Gastrocnemius medialis (tissue), 4 donors: Measurements from ENCODE around the gene JADE2. TPM values are rescaled to one million over a fixed set of nuclear protein-coding genes. Genes with fewer than 3 reads are reported as not detected.

ENCODE experiments used
- ATAC-seq, 2 donors: fragments of 150-250 bp; one replicate each; pipeline ENCODE4 v1.9.1; 2016
- DNase-seq, 2 donors: peaks; one replicate each; pipeline ENCODE4 v3.0.0-alpha.2; 2019
- H3K27ac ChIP-seq, 4 donors: fragments of 200-600 bp; sonication (generic); 1 replicate in 1 of 4; 2 replicates in 3 of 4; pipeline ENCODE4 v1.5.1; 2016 to 2018; ENCODE audit warnings: mild to moderate bottlenecking in 2 of 4, moderate library complexity in 1 of 4
- H3K27me3 ChIP-seq, 3 donors: fragments of 200-600 bp; sonication (generic) in 2 of 3; 1 replicate in 1 of 3; 2 replicates in 2 of 3; pipeline versions ENCODE4 v1.5.1 to v1.6.0; 2016 to 2019; ENCODE audit warnings: mild to moderate bottlenecking in 1 of 3, moderate library complexity in 1 of 3
- H3K36me3 ChIP-seq, 2 donors: fragments of 200-600 bp; sonication (generic) in 1 of 2; one replicate each; pipeline ENCODE4 v1.5.1; 2017 to 2018
- H3K4me1 ChIP-seq, 2 donors: fragments of 200-600 bp; sonication (generic) in 1 of 2; one replicate each; pipeline ENCODE4 v1.5.1; 2016 to 2017; ENCODE audit warnings: mild to moderate bottlenecking in 2 of 2
- H3K4me3 ChIP-seq, 4 donors: fragments of 200-600 bp; sonication (generic) in 3 of 4; 1 replicate in 1 of 4; 2 replicates in 3 of 4; pipeline ENCODE4 v1.5.1; 2016 to 2019; ENCODE audit warnings: mild to moderate bottlenecking in 2 of 4
- H3K9me3 ChIP-seq, 3 donors: fragments of 200-600 bp; sonication (generic) in 2 of 3; 1 replicate in 1 of 3; 2 replicates in 2 of 3; pipeline ENCODE4 v1.5.1; 2016 to 2019
- POLR2A ChIP-seq, 2 donors: fragments of 450-650 bp; IDR thresholded peaks; one replicate each; pipeline ENCODE4 v1.6.1; 2017; ENCODE audit warnings: antibody characterized with exemption in 2 of 2, mild to moderate bottlenecking in 2 of 2, moderate library complexity in 2 of 2
- in situ Hi-C, 4 donors: fragments of 200-750 bp; cut with MboI; loops; one replicate each; pipeline versions ENCODE4 v1.15.0 to v1.8.0; 2017; ENCODE audit warnings: low sequenced_read_pairs in 4 of 4
- intact Hi-C: fragments of 100-400 bp; cut with DNase I; formaldehyde crosslinking; loops from one replicate; pipeline ENCODE4 v1.15.1; 2023; ENCODE audit warnings: low total_unique reads
- total RNA-seq, 4 donors: library from RNA; depleted of rRNA; stranded (reverse); fragments of >200 nt; gene quantifications; one replicate each; pipeline versions ENCODE4 v1.1.0 to v1.2.3, GENCODE V29; 2016
- TF ChIP-seq, protein P1 (sequence below), 5 experiments: fragments of 450-650 bp in 3 of 5; fragments of 200-600 bp in 2 of 5; sonication (generic) in 2 of 5; IDR thresholded peaks in 4 of 5; conservative IDR thresholded peaks in 1 of 5; 1 replicate in 4 of 5; 2 replicates in 1 of 5; pipeline ENCODE4 v1.5.1; 2016 to 2019; ENCODE audit warnings: antibody characterized with exemption in 5 of 5, mild to moderate bottlenecking in 3 of 5, moderate library complexity in 3 of 5

JADE2 gene
- total RNA-seq, 4 donors from 2014 or later, result 17.3 to 44.5 (median 19.8) TPM

DNA sequence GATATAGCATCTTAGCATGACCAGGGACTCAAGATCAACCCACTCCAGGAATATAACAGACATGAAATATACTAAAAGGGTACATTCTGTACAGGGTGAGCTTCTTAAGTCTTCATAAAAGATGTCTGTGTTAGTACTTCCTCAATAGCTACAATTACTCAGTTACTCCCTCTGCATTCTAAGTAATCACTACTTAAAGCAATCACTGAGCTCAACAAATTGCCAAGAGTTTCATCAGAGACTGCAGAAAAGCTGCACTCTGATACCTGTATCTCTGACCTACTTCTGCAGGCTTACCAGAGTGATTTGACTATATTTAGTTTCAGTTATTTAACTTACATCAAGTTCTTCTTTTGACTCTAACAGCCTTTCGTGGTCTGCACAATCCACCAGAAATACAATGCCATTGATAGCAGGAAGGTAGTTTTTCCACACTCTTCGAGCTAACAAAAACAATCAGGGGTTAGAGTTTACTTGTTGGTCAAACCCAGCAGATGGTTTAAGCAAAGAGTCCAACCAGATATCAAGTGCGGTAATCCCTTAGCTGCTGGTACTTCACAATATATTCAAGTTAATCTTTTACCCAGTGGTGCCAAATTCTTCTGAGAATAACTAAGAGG, 83.9 kb downstream of the JADE2 start:
- Histone ChIP-seq H3K36me3 (peaks cover 5 to 85% of the 10 kb centered on the region in 2 donors), H3K4me3 (no peak overlapping the region), H3K27ac (peak overlapping the region; percentile 68 to 80 (median 80)), H3K4me1 (peaks cover 18 to 28% of the 10 kb centered on the region in 2 donors), H3K9me3 (no peaks in the 10 kb centered on the region), H3K27me3 (no peaks in the 10 kb centered on the region)
- no peak for TF ChIP-seq POLR2A (IDR thresholded peaks at IDR 0.05)
- TF ChIP-seq, protein P1, sequence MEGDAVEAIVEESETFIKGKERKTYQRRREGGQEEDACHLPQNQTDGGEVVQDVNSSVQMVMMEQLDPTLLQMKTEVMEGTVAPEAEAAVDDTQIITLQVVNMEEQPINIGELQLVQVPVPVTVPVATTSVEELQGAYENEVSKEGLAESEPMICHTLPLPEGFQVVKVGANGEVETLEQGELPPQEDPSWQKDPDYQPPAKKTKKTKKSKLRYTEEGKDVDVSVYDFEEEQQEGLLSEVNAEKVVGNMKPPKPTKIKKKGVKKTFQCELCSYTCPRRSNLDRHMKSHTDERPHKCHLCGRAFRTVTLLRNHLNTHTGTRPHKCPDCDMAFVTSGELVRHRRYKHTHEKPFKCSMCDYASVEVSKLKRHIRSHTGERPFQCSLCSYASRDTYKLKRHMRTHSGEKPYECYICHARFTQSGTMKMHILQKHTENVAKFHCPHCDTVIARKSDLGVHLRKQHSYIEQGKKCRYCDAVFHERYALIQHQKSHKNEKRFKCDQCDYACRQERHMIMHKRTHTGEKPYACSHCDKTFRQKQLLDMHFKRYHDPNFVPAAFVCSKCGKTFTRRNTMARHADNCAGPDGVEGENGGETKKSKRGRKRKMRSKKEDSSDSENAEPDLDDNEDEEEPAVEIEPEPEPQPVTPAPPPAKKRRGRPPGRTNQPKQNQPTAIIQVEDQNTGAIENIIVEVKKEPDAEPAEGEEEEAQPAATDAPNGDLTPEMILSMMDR (IDR thresholded peaks at IDR 0.05 in 4 of 5, conservative IDR thresholded peaks at IDR 0.05 in 1 of 5), result no peak
- peak; percentile 68 to 79 for ATAC-seq
- DNase-seq, result no peak
- in situ Hi-C loops (no loop called here), intact Hi-C loops (no loop called here)

DNA sequence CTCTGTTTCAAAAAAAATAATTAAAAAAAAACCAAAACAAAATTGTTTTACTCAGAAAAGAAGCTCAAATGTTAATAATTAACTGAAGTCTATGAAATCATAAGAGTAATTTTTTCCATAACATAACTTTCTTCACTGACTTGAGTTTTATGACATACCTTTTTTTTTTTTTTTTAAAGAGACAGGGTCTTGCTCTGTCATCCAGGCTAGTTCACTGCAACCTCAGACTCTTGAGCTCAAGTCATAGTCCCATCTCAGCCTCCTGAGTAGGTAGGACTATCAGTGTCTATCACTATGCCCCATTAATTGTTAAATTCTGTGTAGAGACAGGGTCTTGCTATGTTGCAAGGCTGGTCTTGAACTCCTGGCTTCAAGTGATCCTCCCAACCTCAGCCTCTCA, 85.3 kb downstream of the JADE2 start:
- no peak for DNase-seq
- in situ Hi-C loops, result no loop called here
- TF ChIP-seq POLR2A (IDR thresholded peaks at IDR 0.05), result no peak
- TF ChIP-seq, protein P1 (IDR thresholded peaks at IDR 0.05 in 4 of 5, conservative IDR thresholded peaks at IDR 0.05 in 1 of 5), result no peak
- intact Hi-C loops, result no loop called here
- no peak for ATAC-seq
- Histone ChIP-seq H3K4me1 (peaks cover 18 to 35% of the 10 kb centered on the region in 2 donors), H3K27ac (peak overlapping the region; percentile 68 to 80 (median 80)), H3K4me3 (no peak overlapping the region), H3K27me3 (no peaks in the 10 kb centered on the region), H3K9me3 (no peaks in the 10 kb centered on the region), H3K36me3 (peaks cover 5 to 82% of the 10 kb centered on the region in 2 donors)

DNA sequence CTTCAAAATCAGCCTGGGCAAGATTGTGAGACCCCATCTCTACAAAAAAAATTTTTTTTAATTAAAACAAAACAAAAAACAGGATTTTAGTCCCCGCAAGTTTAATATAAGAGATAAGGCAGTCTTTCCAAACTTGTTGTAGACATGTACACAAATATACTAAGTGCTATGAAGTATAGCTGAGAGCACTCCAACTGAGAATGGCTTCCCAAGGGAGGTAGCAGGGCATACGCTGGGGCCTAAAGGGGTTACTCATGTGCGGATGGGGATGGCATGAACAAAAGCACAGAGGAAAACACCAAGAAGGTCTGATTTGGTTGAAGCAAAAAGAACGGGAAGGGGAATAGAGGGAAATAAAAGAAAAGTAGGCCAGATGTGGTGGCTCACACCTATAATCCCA, 86.0 kb downstream of the JADE2 start:
- peaks cover 0 to 81% of the 10 kb centered on the region in 2 donors for H3K36me3 ChIP-seq
- no peaks in the 10 kb centered on the region for H3K27me3 ChIP-seq
- DNase-seq (no peak), ATAC-seq (no peak)
- H3K27ac ChIP-seq, result peak overlapping the region; percentile 18 to 80 (median 56)
- H3K4me1 ChIP-seq, result peaks cover 18 to 35% of the 10 kb centered on the region in 2 donors
- in situ Hi-C loops (no loop called here), intact Hi-C loops (no loop called here)
- no peaks in the 10 kb centered on the region for H3K9me3 ChIP-seq
- H3K4me3 ChIP-seq, result no peak overlapping the region
- TF ChIP-seq, protein P1 (IDR thresholded peaks at IDR 0.05 in 4 of 5, conservative IDR thresholded peaks at IDR 0.05 in 1 of 5), result no peak
- TF ChIP-seq POLR2A (IDR thresholded peaks at IDR 0.05), result no peak

DNA sequence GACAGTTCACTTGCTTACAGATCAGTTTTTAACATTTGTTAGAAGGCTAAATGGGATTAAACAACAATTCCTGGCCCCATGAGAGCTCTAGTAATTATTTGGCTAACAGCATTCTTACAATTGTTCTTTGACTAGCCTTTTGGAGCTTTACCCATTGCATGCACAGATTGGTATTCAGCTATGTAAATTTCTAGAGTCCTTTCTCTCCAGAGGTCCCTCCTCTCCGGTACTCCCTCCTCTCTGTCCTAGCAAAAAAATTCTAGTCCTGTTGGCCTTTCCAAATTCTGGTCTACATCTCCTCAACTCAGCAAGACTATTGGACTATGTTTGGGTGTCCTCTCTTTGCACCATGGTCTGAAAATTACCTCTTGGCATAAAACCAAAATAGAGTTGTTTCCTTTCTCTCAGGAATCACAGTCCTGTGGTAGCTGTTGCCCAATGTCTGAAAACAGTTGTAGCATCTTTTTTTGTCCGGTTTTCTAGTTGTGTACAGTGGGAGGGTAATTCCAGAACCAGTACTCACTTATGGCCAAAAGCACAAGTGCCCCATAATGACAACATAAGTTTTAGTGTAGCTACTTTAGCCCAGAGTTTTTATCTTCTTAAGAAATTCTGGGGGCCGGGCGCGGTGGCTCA, 89.1 kb downstream of the JADE2 start:
- no peak for TF ChIP-seq POLR2A (IDR thresholded peaks at IDR 0.05)
- TF ChIP-seq, protein P1 (IDR thresholded peaks at IDR 0.05 in 4 of 5, conservative IDR thresholded peaks at IDR 0.05 in 1 of 5), result no peak
- no peaks in the 10 kb centered on the region for H3K9me3 ChIP-seq
- H3K27me3 ChIP-seq, result no peaks in the 10 kb centered on the region
- ATAC-seq (no peak), DNase-seq (no peak)
- peak overlapping the region; percentile 12 to 52 (median 33) for H3K27ac ChIP-seq
- H3K36me3 ChIP-seq, result peaks cover 0 to 81% of the 10 kb centered on the region in 2 donors
- no peak overlapping the region for H3K4me3 ChIP-seq
- H3K4me1 ChIP-seq, result peaks cover 14 to 28% of the 10 kb centered on the region in 2 donors
- in situ Hi-C loops (no loop called here), intact Hi-C loops (no loop called here)
